ENCODE measurements around the gene HERPUD1. TPM values are rescaled to one million over a fixed set of nuclear protein-coding genes. Genes with fewer than 3 reads are reported as not detected.

Gene HERPUD1
- total and polyA plus RNA-seq, 2 of the 13 experiments (the other 11 are each of a cell fraction or from before 2014, with no cell fraction given), result 96.2 to 323 TPM

- TF ChIP-seq GATAD2A (CRISPR knock-in tag; IDR thresholded peaks at IDR 0.05), result no peak
- no peak for TF ChIP-seq SMC3 (IDR thresholded peaks at IDR 0.05; ENCODE audit: low read length)
- TF ChIP-seq ZMAT5 (CRISPR knock-in tag; IDR thresholded peaks at IDR 0.05; ENCODE audit: borderline replicate concordance, low read depth), result no peak
- no peak for TF ChIP-seq CSRNP2 (CRISPR knock-in tag; conservative IDR thresholded peaks at IDR 0.05; ENCODE audit: low read depth)
- no peak for TF ChIP-seq ZBTB10 (CRISPR knock-in tag; IDR thresholded peaks at IDR 0.05; ENCODE audit: borderline replicate concordance)
- TF ChIP-seq ZNF839 (CRISPR knock-in tag; IDR thresholded peaks at IDR 0.05; ENCODE audit: borderline replicate concordance), result no peak
- TF ChIP-seq RERE (CRISPR knock-in tag; IDR thresholded peaks at IDR 0.05; ENCODE audit: low read depth), result no peak
- no peak for TF ChIP-seq SOX5 (CRISPR knock-in tag; IDR thresholded peaks at IDR 0.05; ENCODE audit: borderline replicate concordance)
- no peak for TF ChIP-seq BORCS8-MEF2B (CRISPR knock-in tag; IDR thresholded peaks at IDR 0.05)
- no peak for TF ChIP-seq POLR2AphosphoS5 (IDR thresholded peaks at IDR 0.05; ENCODE audit: low read depth, low read length)
Measured at GRCh38 chr16:56977216-56977615, 45.3 kb downstream of the HERPUD1 start (continued).
